ENCODE measurements around the gene CYTH1. TPM values are rescaled to one million over a fixed set of nuclear protein-coding genes. Genes with fewer than 3 reads are reported as not detected.

The CYTH1 gene
- total RNA-seq, 1 experiment from 2014 or later, result 9.7 TPM

GRCh38 chr17:78659546-78659945, 122.5 kb downstream of the CYTH1 start:
- WGBS (ENCODE audit: extremely low coverage, insufficient read length, low lambda C conversion rate), result no CpG with 5 or more reads among the region's 12 CpGs
- Mint-ChIP-seq H3K4me1 (no peaks in the 10 kb centered on the region), H3K9me3 (no peaks in the 10 kb centered on the region), H3K4me3 (no peak overlapping the region), H3K36me3 (ENCODE audit: insufficient read depth in 1 of 3, low read depth in 3 of 3) (peaks cover 0 to 2% (median 0%) of the 10 kb centered on the region in 3 experiments; a peak in 1 of 7 replicates), H3K27ac (no peak overlapping the region), H3K27me3 (ENCODE audit: low read depth) (peaks cover 2% of the 10 kb centered on the region)
- TF ChIP-seq CTCF (conservative IDR thresholded peaks at IDR 0.05), result no peak
- H4K5ac ChIP-seq (ENCODE audit: insufficient read length, low read depth, low read length), result no peak overlapping the region
- no peaks in the 10 kb centered on the region for H3K79me1 ChIP-seq (ENCODE audit: insufficient read depth, low read depth, low read length, poor library complexity, severe bottlenecking)
- H3K4ac ChIP-seq (ENCODE audit: low read depth, low read length), result no peak overlapping the region
- H3K4me1 ChIP-seq (ENCODE audit: insufficient read depth, low read length), result no peaks in the 10 kb centered on the region
- no peak overlapping the region for H2BK20ac ChIP-seq (ENCODE audit: low read depth, low read length, poor library complexity, severe bottlenecking)
- H4K8ac ChIP-seq (replicated peaks; ENCODE audit: insufficient read length, low read depth, low read length), result no peak overlapping the region
- H2BK12ac ChIP-seq (ENCODE audit: insufficient read length, low read depth, low read length), result no peak overlapping the region
- H4K91ac ChIP-seq (ENCODE audit: insufficient read length, low read depth, low read length), result no peak overlapping the region
- no peak for DNase-seq
- no peak overlapping the region for H2BK5ac ChIP-seq (ENCODE audit: insufficient read length, low read length)
- no peak overlapping the region for H2AK5ac ChIP-seq (ENCODE audit: insufficient read length, low read length)
- H3K14ac ChIP-seq (ENCODE audit: insufficient read depth, low read length), result no peak overlapping the region
- H4K20me1 ChIP-seq (ENCODE audit: control insufficient read depth, insufficient read depth, insufficient read length), result no peaks in the 10 kb centered on the region
- H3K27ac ChIP-seq (ENCODE audit: insufficient read length, low read depth, low read length), result no peak overlapping the region
- no peak overlapping the region for H3T11ph ChIP-seq (ENCODE audit: low read length)
- no peak overlapping the region for H3K9ac ChIP-seq (ENCODE audit: extremely low read depth, insufficient read length, low read length)
- H2BK120ac ChIP-seq (ENCODE audit: low read depth, low read length, poor library complexity, severe bottlenecking), result no peak overlapping the region
- no peaks in the 10 kb centered on the region for H3K79me2 ChIP-seq (ENCODE audit: insufficient read depth, low read length)
- no peak overlapping the region for H2BK15ac ChIP-seq (ENCODE audit: low read depth, low read length)
- H3K23me2 ChIP-seq (ENCODE audit: insufficient read length, low read depth, low read length, poor library complexity, severe bottlenecking), result no peaks in the 10 kb centered on the region
- H3K18ac ChIP-seq (ENCODE audit: insufficient read length, low read depth, low read length), result no peak overlapping the region
- no peak overlapping the region for H3K23ac ChIP-seq (ENCODE audit: insufficient read length, low read depth, low read length)
- no peak overlapping the region for H3K4me2 ChIP-seq (ENCODE audit: insufficient read depth, insufficient read length, low read length)
- no peaks in the 10 kb centered on the region for H3K9me3 ChIP-seq (ENCODE audit: control insufficient read depth, low read depth, low read length)
- H2AFZ ChIP-seq (ENCODE audit: low read length), result no peak overlapping the region
- no peak overlapping the region for H3K56ac ChIP-seq (ENCODE audit: insufficient read length, low read depth, low read length)
- H3K27me3 ChIP-seq (ENCODE audit: insufficient read depth, low read length), result no peaks in the 10 kb centered on the region
